Stimulated activated CD8-positive, alpha-beta memory T cell treated with anti-CD3 and anti-CD28 coated beads, Interleukin-12 subunit alpha, Interleukin-12 subunit beta, amount 100 ng/mL, for 4 hours (primary cell): ENCODE results near the gene SYT15B.
"Not testable (repeated sequence)": the region's sequence is repeated elsewhere in the genome, so short reads cannot be mapped to it uniquely, and the experiment has no call there.

ENCODE experiments used
- DNase-seq: peaks from one replicate; pipeline ENCODE4 v3.0.0-alpha.2; 2020; ENCODE audit warnings: low read depth

SYT15B gene

DNA sequence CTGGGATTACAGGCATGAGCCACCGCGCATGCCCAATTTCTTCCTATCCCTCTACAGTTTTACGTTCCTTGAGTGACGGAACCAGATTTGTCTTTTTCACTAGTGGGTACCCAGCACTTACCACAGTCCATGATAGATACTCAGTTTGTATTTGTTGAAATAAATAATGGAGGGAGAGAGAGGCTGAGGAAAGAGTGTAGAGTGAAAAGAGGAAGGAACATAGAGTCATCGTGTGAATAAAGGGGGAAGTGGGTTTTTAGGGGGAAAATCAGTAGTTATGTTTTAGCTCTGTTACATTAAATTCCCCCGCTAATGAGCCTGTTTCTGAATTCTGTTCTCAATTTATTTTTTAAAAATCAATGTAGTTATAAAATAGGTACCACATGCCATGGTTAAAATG, 37.7 kb downstream of the SYT15B start:
- not testable (repeated sequence) for DNase-seq

- DNase-seq = not testable (repeated sequence)
These were observed 38.3 kb downstream of the SYT15B start for GRCh38 chr10:47725047-47725446.

DNA sequence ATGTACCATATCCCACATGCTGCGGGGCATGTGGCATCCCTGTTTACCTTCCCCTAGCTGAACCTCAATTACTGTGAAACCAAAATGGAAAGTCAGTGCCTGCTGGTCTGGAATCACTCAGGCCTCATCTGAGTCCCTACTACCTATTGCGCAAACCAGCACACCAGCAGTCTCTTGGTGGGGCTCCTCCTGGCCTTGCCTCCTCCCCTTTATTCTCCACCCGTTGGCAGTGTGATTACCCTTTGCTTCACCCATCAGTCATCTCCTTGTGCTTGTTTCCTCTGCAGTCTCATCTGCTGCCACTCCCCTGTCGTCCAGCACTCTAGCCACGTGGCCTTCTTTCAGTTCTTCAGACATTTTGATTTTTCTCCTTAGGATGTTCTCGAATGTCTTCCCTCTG, 39.3 kb downstream of the SYT15B start:
- DNase-seq = not testable (repeated sequence)

- DNase-seq = not testable (repeated sequence)
These were observed 40.0 kb downstream of the SYT15B start for GRCh38 chr10:47723362-47723761.

- not testable (repeated sequence) for DNase-seq
These were observed 46.2 kb downstream of the SYT15B start for GRCh38 chr10:47717011-47717769.
